ENCODE results near the gene CENPT. TPM values are rescaled to one million over a fixed set of nuclear protein-coding genes. Genes with fewer than 3 reads are reported as not detected.

The CENPT gene
- total and polyA plus RNA-seq, 10 of the 15 experiments (the other 5 are each of a cell fraction or from before 2014, with no cell fraction given) = 1.1 to 45.7 (median 24.5) TPM

- no peak for TF ChIP-seq RELB (IDR thresholded peaks at IDR 0.05; ENCODE audit: low read depth)
These were observed 45.6 kb downstream of the CENPT start (continued) for GRCh38 chr16:67801883-67802282.

GRCh38 chr16:67801241-67801640 lies 46.3 kb downstream of the CENPT start:
- Histone ChIP-seq H3K4me2 (ENCODE audit: control insufficient read depth, insufficient read depth) (peak overlapping the region; percentile 80), H3K4me3 (no peak overlapping the region), H3K27me3 (replicated peaks in 1 of 2; ENCODE audit: control insufficient read depth in 2 of 2, insufficient read depth in 2 of 2, low read length in 1 of 2) (no peaks in the 10 kb centered on the region), H3K4me1 (ENCODE audit: control insufficient read depth, insufficient read depth, low read length) (peaks cover 26% of the 10 kb centered on the region), H3K9ac (ENCODE audit: control insufficient read depth, insufficient read depth, low read length) (no peak overlapping the region), H3K36me3 (ENCODE audit: control insufficient read depth in 2 of 2, insufficient read depth in 2 of 2, low read length in 1 of 2) (peaks cover 2 to 4% of the 10 kb centered on the region in 2 experiments; a peak in 3 of 4 replicates), H3K9me3 (replicated peaks; ENCODE audit: control insufficient read depth, insufficient read depth, low read length) (no peaks in the 10 kb centered on the region), H3K27ac (ENCODE audit: control insufficient read depth, insufficient read depth) (peak overlapping the region; percentile 75), H4K20me1 (ENCODE audit: control insufficient read depth, insufficient read depth) (no peaks in the 10 kb centered on the region; the same call in 1 of the 2 replicates), H3K79me2 (ENCODE audit: control insufficient read depth, insufficient read depth, low read length) (peaks cover 65% of the 10 kb centered on the region), H2AFZ (ENCODE audit: control insufficient read depth, low read depth, low read length) (no peak overlapping the region)
- BruUV-seq (replicated peaks) = no TSS peak
- DNase-seq (ENCODE audit: low read depth, low spot score) (no peak), ATAC-seq (no peak), FAIRE-seq (no peak)
- SMC1A ChIA-PET (ENCODE audit: uncharacterized antibody, unreplicated experiment) = interaction anchor here (1.0 to 2.5 kb wide), 7 partner anchors 14 to 279 kb away, joined by 3 to 8 read pairs (median 4); no protein-coding TSS in a partner anchor
- WGBS (ENCODE audit: insufficient coverage, insufficient replicate concordance, low lambda C conversion rate, missing lambda C conversion rate) = 100% methylated on average over 1 of the region's 1 CpG
- POLR2A ChIA-PET = interaction anchor here (0.5 to 2.5 kb wide), 6 partner anchors 14 to 243 kb away, joined by 3 to 17 read pairs (median 5); partner anchors contain the start of gene GFOD2
- TF ChIP-seq JUNB (IDR thresholded peaks at IDR 0.05) (no peak), CHD1 (IDR thresholded peaks at IDR 0.05; ENCODE audit: low read depth, low read length) (no peak), GATAD2B (conservative IDR thresholded peaks at IDR 0.05; ENCODE audit: low read depth) (no peak), EZH2 (IDR thresholded peaks at IDR 0.05; ENCODE audit: borderline replicate concordance, control insufficient read depth, low read depth, low read length) (no peak), ZNF207 (IDR thresholded peaks at IDR 0.05; ENCODE audit: borderline replicate concordance) (no peak), GABPA (IDR thresholded peaks at IDR 0.05; ENCODE audit: low read depth) (no peak), NR2F1 (conservative IDR thresholded peaks at IDR 0.05) (no peak), CBX5 (IDR thresholded peaks at IDR 0.05; ENCODE audit: low read depth) (no peak), CEBPB (IDR thresholded peaks at IDR 0.05; ENCODE audit: borderline replicate concordance in 1 of 2, low read depth in 2 of 2, low read length in 2 of 2) (no peak), SMARCA5 (IDR thresholded peaks at IDR 0.05) (no peak)
- CTCF ChIA-PET = interaction anchor here (0.6 to 3.9 kb wide), 7 partner anchors 14 to 282 kb away, joined by 3 to 44 read pairs (median 5); no protein-coding TSS in a partner anchor
- intact Hi-C loops (cut with micrococcal nuclease; ENCODE audit: unreplicated experiment) (no loop called here), in situ Hi-C loops (cut with MboI) (no loop called here)
- RAD21 ChIA-PET (ENCODE audit: unreplicated experiment) = interaction anchor here (1.0 to 1.7 kb wide), 7 partner anchors 10 to 320 kb away, joined by 3 to 7 read pairs (median 4); partner anchors contain the start of gene ATP6V0D1

All from GM12878 (cell line).